Measurements from ENCODE around the gene FHL1.
"Not testable (repeated sequence)": the region's sequence is repeated elsewhere in the genome, so short reads cannot be mapped to it uniquely, and the experiment has no call there.

The FHL1 gene

GRCh38 chrX:136209016-136209738 is 61.8 kb downstream of the FHL1 start:
- no peak for DNase-seq (ENCODE audit: low spot score)

GRCh38 chrX:136209751-136210150 is 62.4 kb downstream of the FHL1 start:
- no peak for DNase-seq (ENCODE audit: low spot score)

GRCh38 chrX:136210243-136210642 is 62.9 kb downstream of the FHL1 start:
- no peak for DNase-seq (ENCODE audit: low spot score)

GRCh38 chrX:136210806-136211205 is 63.5 kb downstream of the FHL1 start:
- no peak for DNase-seq (ENCODE audit: low spot score)

- no peak for DNase-seq (ENCODE audit: low spot score)
Observed at GRCh38 chrX:136211766-136212556, 64.6 kb downstream of the FHL1 start.

- no peak for DNase-seq (ENCODE audit: low spot score)
Observed at GRCh38 chrX:136212557-136213111, 65.3 kb downstream of the FHL1 start.

- DNase-seq (ENCODE audit: low spot score), result no peak
Observed at GRCh38 chrX:136214551-136214950, 67.2 kb downstream of the FHL1 start.

GRCh38 chrX:136215559-136215958 is 68.2 kb downstream of the FHL1 start:
- no peak for DNase-seq (ENCODE audit: low spot score)

GRCh38 chrX:136219893-136220292 is 72.6 kb downstream of the FHL1 start:
- DNase-seq (ENCODE audit: low spot score), result no peak

- no peak for DNase-seq (ENCODE audit: low spot score)
Observed at GRCh38 chrX:136220540-136220939, 73.2 kb downstream of the FHL1 start.

- no peak for DNase-seq (ENCODE audit: low spot score)
Observed at GRCh38 chrX:136220951-136221350, 73.6 kb downstream of the FHL1 start.

GRCh38 chrX:136221851-136222513 is 74.6 kb downstream of the FHL1 start:
- no peak for DNase-seq (ENCODE audit: low spot score)

- DNase-seq (ENCODE audit: low spot score), result no peak
Observed at GRCh38 chrX:136227074-136227473, 79.7 kb downstream of the FHL1 start.

GRCh38 chrX:136227948-136228838 is 80.9 kb downstream of the FHL1 start:
- no peak for DNase-seq (ENCODE audit: low spot score)

GRCh38 chrX:136228839-136229207 is 81.5 kb downstream of the FHL1 start:
- DNase-seq (ENCODE audit: low spot score), result no peak

GRCh38 chrX:136237074-136237473 is 89.7 kb downstream of the FHL1 start:
- no peak for DNase-seq (ENCODE audit: low spot score)

GRCh38 chrX:136237849-136238248 is 90.5 kb downstream of the FHL1 start:
- DNase-seq (ENCODE audit: low spot score), result not testable (repeated sequence)

GRCh38 chrX:136246201-136246600 is 98.9 kb downstream of the FHL1 start:
- DNase-seq (ENCODE audit: low spot score), result no peak

GRCh38 chrX:136250191-136251040 is 103.1 kb downstream of the FHL1 start:
- DNase-seq (ENCODE audit: low spot score), result no peak

All from ecto neural progenitor cell (in vitro differentiated cells).